Activated CD8-positive, alpha-beta memory T cell treated with anti-CD3 and anti-CD28 coated beads, Interleukin-2, amount 50 U/mL, for 1 hour (primary cell): ENCODE measurements around the gene SPRYD3.
"Not testable (repeated sequence)": the region's sequence is repeated elsewhere in the genome, so short reads cannot be mapped to it uniquely, and the experiment has no call there.

Experiments used
- DNase-seq: peaks from one replicate; pipeline ENCODE4 v3.0.0-alpha.2; 2020; ENCODE audit errors: extremely low read depth

SPRYD3 gene

GRCh38 chr12:53051881-53052412 lies 27.2 kb downstream of the SPRYD3 start:
- no peak for DNase-seq

DNA sequence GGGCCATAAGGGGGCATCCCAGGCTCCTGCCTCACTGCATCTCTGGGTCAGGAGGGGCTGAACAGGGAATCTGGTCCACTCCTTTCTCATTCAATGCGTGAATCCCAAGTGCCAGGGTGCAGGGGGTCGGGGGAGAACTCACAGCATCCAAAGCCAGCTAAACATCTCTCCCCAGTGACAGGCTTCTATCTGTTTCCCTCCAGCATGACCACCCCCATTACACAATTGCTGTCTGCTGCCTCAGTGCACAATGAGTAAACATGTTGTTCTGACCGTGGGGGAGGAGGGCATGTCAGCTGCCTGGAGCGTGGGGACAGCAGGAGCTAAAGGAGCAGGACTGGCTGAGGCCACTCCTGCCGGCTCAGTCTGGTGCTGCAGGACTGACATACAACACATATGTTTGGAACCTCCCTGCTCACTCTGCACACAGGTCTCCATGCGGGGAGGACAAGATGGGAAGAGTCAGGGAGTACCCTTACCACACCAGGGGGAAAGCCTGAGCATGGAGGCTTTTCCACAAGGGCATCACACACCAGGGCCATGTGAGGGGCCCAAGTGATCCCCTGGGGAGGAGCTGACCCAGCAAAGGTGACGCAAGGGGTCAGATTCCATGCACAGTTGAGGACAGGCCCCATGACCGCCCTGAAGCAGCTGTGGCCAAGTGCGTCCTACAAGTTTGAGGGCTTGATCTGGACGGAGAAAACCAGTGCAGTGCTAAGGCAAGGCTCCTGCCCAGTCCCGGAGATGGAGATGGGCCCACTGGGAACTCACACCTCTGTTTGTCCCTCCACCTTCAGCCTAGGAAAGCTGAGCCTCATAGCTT lies 27.9 kb downstream of the SPRYD3 start:
- no peak for DNase-seq

DNA sequence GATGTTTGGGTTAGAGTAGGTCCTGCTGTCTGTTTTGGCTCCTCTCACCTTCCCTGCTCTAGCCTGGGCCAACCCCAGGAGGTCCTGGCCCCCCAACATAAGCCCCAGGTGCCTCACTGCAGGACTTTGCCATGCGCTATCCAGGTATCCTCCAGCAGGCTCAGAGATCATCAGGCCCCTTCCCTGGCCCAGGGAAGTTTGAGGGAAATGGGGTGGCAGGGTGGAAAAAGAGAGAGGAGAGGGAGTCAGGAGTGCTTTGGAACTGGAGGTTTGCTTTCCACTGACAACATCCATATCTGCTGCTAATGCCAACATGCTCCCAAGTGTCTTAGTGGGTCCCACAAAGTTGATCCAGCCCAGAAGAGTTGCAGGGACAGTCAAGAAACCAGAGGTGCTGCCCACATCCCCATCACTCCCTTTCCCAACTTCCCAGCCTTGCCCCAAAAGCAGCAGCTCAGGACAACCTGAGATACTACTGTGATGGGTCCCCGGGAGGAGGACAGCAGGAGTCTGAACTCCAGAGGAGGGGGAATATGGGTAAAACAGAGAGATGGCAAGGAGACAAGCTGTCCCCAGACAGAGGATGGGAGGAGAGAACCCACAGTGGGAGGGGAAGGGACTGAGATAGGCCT lies 28.6 kb downstream of the SPRYD3 start:
- DNase-seq, result no peak

DNA sequence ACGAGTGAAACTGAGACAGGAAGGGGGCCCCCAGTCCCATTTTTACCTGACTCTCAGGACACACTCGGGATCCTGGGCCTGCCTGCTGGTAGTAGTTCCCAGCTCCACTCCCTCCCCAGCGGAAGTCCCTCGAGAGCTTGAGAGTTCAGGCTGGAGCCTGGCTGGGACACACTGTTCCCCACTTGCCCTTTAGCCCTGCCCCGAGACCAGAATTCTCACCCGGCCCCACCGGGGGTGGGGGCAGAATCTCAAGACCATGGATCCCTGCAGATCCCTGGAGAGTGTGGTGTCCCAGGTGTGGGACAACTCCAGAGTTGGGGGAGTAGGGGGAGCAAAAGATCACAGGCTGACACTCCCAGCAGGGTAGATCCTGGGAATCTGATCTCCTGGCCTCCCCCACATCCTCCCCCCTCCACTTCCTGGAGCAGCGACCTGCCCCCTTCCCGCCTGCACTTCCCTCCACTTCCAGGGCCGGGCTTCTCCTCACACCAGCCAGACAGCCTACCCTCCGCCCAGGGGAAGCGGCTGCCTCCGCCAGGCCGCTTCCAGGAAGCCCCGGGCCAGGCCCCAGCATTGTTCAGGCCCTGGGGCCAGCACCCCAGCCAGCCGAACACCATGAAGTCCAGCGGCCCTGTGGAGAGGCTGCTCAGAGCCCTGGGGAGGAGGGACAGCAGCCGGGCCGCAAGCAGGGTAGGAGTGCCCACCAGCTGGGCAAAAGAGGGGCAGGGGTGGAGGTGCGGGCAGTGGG lies 29.4 kb downstream of the SPRYD3 start, which contains the start of gene TNS2:
TSS of gene TNS2 (plus strand) at position 495 of the 748 bp plus-strand sequence. CDS start at position 616, 121 bp downstream.
- DNase-seq, result no peak

GRCh38 chr12:53048780-53049401 lies 30.3 kb downstream of the SPRYD3 start:
- DNase-seq, result no peak

GRCh38 chr12:53048033-53048779 lies 31.0 kb downstream of the SPRYD3 start:
- DNase-seq, result no peak

GRCh38 chr12:53047221-53048032 lies 31.8 kb downstream of the SPRYD3 start:
- DNase-seq, result no peak

DNA sequence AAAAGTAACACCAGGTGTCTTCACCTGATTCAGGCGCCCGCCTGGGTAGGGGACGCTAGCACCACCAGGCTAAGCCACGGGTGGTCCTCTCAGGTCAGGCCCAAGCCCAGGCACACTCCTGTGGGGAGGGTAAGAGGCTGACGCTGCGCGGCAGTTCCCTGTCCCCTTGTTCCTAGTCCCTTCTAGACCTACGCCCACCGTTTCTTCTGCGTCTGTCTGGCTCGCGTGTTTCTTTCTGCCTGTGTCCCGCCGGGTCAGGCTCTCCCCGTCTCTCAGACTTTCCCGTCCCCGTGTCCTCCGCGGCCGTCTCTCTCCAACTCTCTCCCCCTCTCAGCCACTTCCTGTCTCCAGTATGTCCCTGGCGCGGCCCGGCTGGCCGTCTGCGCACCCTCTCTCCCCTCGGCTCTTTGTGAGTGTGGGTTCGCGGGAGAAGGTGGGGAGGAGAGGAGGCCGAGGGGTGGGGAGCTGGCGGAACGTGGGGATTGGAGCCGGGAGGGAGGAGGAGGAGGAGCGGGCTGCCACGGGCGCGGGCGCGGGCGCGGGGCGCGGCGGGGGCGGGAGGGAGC lies 32.5 kb downstream of the SPRYD3 start:
- DNase-seq, result no peak

- DNase-seq, result no peak
Observed at GRCh38 chr12:53045696-53046045, 33.5 kb downstream of the SPRYD3 start.

- no peak for DNase-seq
Observed at GRCh38 chr12:53044896-53045695, 34.1 kb downstream of the SPRYD3 start.

- no peak for DNase-seq
Observed at GRCh38 chr12:53044052-53044581, 35.1 kb downstream of the SPRYD3 start.

- DNase-seq, result no peak
Observed at GRCh38 chr12:53042607-53043454, 36.4 kb downstream of the SPRYD3 start.

GRCh38 chr12:53039851-53040250 lies 39.3 kb downstream of the SPRYD3 start:
- no peak for DNase-seq

- no peak for DNase-seq
Observed at GRCh38 chr12:53036802-53037201, 42.4 kb downstream of the SPRYD3 start.

DNA sequence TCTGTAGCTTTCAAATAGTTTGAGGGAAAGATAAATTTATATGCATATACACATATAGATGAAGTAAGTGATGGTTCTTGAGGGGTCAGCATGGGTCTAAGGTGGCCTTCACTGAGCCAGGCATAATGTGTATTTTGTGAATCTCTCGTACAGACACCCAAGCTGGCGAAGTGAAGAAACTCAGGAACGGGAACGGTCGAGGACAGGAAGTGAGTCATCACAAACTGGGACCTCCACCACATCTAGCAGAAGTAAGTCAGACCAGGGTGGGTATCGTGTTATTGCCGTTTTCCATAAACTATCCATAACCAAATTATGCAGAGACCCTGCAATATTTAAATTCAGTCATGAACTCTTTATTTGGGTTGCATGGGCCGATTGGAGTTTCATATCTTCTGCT lies 44.7 kb downstream of the SPRYD3 start:
- DNase-seq, result no peak

- not testable (repeated sequence) for DNase-seq
Observed at GRCh38 chr12:53033832-53034231, 45.4 kb downstream of the SPRYD3 start.

DNA sequence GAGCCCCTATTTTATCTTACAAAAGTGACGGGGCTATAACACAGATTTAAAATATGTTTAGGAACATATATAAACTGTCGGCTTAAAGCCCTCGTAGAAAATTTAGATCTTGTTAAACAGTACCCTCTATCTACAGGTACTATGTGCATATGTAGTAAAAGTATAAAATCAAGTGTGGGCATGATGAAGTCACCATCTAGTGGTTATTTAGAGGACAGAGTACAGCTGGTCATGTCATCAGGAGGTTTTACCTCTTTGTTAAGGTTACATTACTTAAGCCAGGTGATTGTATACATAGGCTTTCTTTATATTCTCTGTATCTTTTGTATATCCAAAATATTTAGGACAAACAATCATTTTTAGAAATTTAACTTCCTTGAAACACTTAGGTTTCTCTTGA lies 47.6 kb downstream of the SPRYD3 start:
- no peak for DNase-seq

DNA sequence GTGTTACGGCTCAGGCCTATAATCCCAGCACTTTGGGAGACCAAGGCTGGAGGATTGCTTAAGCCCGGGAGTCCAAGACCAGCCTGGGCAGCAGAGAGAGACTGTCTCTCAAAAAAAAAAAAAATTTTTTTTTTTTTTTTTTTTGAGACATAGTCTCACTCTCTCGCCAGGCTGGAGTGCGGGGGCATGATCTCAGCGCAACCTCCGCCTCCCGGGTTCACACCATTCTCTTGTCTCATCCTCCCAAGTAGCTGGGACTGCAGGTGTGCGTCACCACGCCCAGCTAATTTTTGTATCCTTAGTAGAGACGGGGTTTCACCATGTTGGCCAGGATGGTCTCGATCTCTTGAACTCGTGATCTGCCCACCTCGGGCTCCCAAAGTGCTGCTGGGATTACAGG lies 52.2 kb downstream of the SPRYD3 start:
- DNase-seq, result not testable (repeated sequence)
